Right kidney (tissue), 1 donor: Measurements from ENCODE around the gene TGM5.
"Not testable (repeated sequence)": the region's sequence is repeated elsewhere in the genome, so short reads cannot be mapped to it uniquely, and the experiment has no call there.

Experiments used
- DNase-seq: peaks from one replicate; pipeline ENCODE4 v3.0.0-alpha.2; 2016

Gene TGM5

DNA sequence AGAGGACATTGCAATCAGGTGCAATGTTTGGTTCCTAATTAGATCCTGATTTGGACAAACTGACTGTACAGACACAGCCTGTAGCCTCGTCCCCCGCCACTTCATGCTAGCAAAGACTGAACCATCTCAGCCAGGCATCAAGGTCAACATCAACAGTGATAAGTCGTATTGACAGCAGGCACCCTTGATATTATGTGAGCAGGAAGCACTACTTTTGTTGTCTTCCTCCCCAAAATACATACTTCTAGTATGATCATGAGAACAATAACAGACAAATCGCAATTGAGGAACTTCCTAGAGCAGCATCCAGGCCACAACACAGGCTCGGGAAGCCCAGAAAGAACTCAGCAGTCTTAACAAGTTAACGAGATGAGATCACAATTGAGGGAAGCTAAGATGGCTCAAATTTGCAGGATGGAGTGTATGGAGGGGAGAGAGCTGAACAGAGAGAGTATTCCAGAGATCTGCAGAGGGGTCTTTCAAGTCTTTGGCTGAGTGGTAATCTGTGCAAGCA, 20.4 kb downstream of the TGM5 start:
- DNase-seq = no peak

- DNase-seq = no peak
These were observed 22.6 kb downstream of the TGM5 start for GRCh38 chr15:43244092-43244491.

DNA sequence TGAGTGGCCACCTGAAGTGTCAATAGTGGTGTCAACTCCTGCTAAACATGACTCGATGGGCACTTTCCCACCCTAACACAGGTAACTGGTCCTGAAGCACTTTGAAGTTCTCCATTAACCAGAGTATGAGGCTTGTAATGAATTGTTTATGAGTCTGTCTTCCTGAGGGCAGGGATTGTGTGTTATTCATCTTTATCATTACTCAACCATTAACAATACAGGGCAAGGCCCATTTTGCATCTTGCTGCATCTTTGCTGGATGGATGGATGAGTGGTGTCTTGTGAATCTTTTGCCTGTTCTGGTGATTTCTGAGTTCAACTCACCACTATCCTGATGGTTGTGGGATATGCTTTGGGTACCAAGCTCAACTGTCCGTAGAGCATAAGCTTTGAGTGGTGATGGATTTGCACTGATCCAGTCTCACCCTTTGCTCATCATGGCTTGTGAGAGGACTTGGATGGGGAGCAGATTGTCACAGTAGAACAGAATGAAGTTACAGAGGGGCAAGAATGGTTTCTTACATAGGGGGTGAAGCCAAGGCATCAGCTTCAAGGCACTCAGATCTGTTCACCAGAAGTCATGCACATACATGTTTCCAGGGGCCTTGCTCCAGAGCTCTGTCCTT, 23.6 kb downstream of the TGM5 start:
- no peak for DNase-seq

- DNase-seq = no peak
These were observed 24.1 kb downstream of the TGM5 start for GRCh38 chr15:43242616-43243015.

GRCh38 chr15:43241100-43241499, 25.6 kb downstream of the TGM5 start:
- DNase-seq = no peak

DNA sequence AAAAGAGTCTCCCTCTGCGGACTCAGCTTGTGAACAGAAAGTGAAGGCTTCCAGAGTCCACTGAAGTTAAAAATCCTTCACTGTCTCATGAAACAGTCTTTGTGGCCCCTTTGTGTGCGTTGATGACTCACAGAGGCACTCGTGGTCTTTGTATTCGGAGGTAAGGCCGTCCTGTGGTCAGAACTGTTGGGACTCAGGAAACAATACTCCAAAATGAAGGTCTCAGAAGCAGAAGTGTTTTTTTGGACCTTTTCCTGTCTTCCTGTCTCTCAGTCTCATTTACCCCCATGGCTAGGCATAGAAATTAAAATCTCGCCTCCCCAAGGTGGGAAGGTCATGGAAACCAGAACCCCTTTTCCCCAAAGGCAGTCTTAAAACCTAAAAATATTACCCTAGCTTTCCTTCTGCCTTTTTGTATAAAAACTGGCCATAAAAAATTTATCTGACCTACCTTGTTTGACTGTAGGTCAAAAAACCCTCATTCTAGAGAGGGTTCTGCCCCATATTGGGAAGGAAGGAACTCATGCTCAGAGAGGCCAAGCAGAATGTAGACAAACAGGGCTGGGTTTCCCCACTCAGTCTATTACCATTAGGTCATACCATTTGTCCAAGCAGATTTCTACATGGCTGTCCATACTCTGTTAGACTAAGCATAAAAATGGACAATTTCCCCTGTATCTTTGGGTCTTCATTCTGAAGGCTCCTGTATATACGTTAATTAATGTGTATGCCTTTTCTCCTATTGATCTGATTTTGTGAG, 26.8 kb downstream of the TGM5 start:
- DNase-seq = no peak

DNA sequence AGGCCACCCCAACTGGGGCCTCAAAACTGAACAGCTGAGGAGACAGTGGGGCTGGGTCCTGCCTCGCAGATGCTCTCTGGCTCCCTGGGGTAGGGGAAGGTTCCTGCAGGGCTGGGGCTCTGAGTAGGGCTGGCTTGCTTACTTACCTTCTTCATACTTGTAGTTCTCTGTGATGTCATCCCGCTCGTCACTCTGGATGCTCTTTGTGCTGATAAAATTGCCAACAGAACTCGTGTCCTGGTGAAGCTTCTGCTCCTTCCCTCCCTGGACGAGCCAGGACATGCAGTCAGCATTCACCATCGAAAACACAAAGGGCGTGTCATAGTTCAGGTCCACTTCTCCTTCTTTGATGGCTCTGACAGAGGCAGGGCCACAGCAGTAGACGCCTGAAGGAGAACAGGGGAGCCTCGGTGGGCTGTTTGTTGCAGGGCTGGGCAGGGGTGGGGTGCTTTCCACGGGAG, 28.0 kb downstream of the TGM5 start:
- DNase-seq = no peak

- DNase-seq = no peak
These were observed 28.8 kb downstream of the TGM5 start for GRCh38 chr15:43237842-43238470.

GRCh38 chr15:43235536-43235935, 31.2 kb downstream of the TGM5 start:
- no peak for DNase-seq

- DNase-seq = no peak
These were observed 34.3 kb downstream of the TGM5 start for GRCh38 chr15:43232289-43232874.

DNA sequence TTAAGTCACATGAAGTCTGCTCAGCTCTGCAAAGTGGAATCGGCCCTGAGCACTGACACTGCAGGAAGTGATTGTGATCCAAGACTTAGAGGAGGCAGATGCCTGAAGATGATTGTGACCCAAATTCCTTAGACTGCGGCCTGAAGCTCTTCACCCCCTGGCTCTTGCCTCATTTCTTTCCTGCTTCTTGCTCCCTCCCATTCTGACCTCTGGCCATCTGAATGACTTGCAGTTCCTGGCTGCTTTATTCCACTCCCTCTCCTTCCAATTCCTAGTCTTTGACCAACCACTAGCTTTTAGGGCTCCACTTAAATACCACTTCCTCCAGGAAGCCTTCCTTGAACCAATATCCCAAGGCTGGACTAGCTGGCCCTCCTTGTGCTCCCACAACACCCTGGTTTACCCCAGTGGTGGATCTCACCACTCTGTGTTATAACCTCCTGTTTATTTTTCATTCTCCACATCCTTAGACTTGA, 36.0 kb downstream of the TGM5 start:
- DNase-seq = no peak

- DNase-seq = no peak
These were observed 36.8 kb downstream of the TGM5 start for GRCh38 chr15:43229977-43230376.

DNA sequence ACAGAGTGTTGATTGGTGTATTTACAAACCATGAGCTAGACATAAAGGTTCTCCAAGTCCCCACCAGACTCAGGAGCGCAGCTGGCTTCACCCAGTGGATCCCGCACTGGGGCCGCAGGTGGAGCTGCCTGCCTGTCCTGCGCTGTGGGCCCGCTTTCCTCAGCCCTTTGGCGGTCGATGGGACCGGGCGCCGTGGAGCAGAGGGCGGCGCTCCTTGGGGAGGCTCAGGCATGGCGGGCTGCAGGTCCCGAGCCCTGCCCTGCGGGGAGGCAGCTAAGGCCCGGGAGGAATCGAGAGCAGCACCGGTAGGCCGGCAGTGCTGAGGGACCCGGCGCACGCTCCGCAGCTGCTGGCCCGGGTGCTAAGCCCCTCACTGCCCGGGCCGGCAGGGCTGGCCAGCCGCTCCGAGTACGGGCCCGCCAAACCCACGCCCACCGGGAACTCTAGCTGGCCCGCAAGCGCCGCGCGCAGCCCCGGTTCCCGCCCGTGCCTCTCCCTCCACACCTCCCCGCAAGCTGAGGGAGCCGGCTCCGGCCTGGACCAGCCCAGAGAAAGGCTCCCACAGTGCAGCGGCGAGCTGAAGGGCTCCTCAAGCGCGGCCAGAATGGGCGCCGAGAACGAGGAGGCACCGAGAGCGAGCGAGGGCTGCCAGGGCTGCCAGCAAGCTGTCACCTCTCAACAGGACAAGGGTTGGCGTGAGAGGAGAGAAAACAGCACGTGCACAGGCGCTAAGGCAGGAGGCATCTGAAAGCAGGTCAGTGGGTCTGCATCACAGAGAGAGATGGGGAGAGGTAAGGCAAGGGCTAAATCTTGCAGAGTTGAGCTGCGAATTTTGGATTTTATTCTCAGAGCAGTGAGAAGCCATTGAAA, 40.1 kb downstream of the TGM5 start:
- no peak for DNase-seq

- not testable (repeated sequence) for DNase-seq
These were observed 40.8 kb downstream of the TGM5 start for GRCh38 chr15:43225950-43226255.

GRCh38 chr15:43225201-43225949, 41.4 kb downstream of the TGM5 start:
- DNase-seq = peak; percentile 10

GRCh38 chr15:43221422-43221821, 45.3 kb downstream of the TGM5 start:
- DNase-seq = no peak

DNA sequence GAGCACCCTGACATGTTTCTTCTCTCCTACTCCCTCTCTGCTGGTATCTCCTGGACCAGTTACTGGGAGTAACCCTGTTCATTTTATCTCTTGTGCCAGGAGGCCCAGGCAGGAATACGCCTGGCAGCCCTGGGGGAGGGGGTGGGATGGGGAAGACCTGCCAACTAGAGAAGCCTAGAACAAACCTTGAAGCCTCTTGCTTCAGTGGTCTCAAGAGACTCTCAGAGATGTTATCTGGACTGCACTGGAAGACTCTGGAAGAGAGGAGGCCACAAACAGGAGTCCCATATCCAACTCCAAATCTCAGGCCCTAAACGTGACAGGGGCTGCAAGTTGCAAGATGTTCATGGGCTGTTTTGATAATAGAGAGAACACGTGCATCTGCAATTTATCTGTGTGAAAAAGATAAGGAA, 45.7 kb downstream of the TGM5 start, which contains the start of gene EPB42:
TSS of gene EPB42 (minus strand) at position 28 of the 413 bp plus-strand sequence. CDS start 193 bp downstream, outside the sequence.
- no peak for DNase-seq

DNA sequence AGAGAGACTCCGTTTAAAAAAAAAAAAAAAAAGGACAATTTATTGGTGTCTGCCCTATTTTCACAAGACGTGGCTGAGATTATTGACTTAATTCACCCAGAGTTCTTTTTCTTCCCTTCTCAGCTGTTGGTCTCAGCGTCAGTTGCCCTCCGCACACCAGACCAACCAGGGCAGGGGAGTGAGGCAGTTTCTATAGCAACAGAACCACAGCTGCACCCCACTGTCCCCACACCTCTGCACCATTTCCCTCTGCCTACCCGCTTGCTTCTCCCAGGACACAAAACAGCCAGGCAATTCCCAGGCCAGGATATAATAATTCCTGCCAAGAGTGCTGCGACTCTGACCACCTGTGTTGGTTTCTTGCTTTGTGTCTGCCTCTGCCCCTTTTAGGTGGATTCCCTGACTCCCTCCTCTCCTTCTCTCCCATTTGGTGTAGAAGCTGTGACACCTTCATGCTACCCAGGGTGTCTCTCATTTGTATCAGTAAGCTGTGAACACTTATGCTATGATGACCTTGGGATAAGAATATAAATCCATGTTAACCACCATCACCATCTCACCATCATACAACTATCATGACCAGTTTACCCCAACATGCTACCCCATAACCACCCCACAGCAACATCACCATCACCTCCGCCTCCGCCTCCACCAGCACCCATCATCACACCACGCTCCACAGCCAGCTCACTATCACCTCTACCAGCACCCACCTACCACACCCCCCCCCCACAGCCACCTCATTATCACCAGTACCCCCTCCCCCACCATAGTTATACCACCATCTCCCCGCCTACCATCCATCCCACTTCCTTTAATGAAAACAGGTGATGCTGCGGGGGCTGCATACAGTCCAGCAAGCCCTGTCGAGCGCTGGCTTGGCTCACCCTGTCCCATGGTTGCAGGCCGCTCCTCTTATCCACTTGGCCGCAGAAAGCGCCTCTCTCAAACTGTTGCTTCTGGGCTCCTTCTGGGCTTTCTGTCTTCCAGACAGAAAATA, 46.5 kb downstream of the TGM5 start:
- DNase-seq = no peak

GRCh38 chr15:43218908-43219706, 47.6 kb downstream of the TGM5 start:
- no peak for DNase-seq
